Activated naive CD8-positive, alpha-beta T cell (primary cell): ENCODE data around the gene HPN.

Experiments used
- H3K27ac Mint-ChIP-seq: one replicate; pipeline ENCODE4 v1.8.0; 2021; ENCODE audit warnings: mixed read lengths
- H3K27me3 Mint-ChIP-seq: one replicate; pipeline ENCODE4 v1.8.0; 2021; ENCODE audit warnings: mixed read lengths
- H3K36me3 Mint-ChIP-seq: one replicate; pipeline ENCODE4 v1.8.0; 2021; ENCODE audit warnings: mixed read lengths
- H3K4me1 Mint-ChIP-seq: one replicate; pipeline ENCODE4 v1.8.0; 2021; ENCODE audit warnings: low read depth, mixed read lengths
- H3K4me3 Mint-ChIP-seq: one replicate; pipeline ENCODE4 v1.8.0; 2021; ENCODE audit warnings: mild to moderate bottlenecking, mixed read lengths
- H3K9me3 Mint-ChIP-seq: one replicate; pipeline ENCODE4 v1.8.0; 2021; ENCODE audit warnings: low read depth, mixed read lengths

The HPN gene

DNA sequence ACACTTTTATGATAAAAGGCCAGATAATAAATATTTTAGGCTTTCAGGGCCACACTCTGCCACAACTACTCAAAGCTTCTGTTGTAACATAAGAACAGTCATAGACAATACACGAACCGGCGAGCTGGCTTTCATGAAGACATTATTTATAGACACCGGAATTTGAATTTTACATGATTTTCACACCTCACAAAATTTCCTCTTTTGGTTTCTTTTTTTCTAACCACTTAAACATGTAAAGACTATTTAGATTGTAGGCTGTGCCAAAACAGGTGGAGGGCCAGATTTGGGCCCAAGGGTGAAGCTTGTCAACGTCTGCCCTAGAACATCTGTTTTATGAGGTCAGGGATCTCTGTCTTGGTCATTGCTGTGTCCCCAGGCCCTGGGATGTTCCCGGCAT lies 44.4 kb downstream of the HPN start:
- peaks cover 7% of the 10 kb centered on the region for H3K4me1 Mint-ChIP-seq
- H3K9me3 Mint-ChIP-seq: no peaks in the 10 kb centered on the region
- H3K36me3 Mint-ChIP-seq: no peaks in the 10 kb centered on the region
- no peaks in the 10 kb centered on the region for H3K27me3 Mint-ChIP-seq
- H3K27ac Mint-ChIP-seq: no peak overlapping the region
- H3K4me3 Mint-ChIP-seq: no peak overlapping the region

DNA sequence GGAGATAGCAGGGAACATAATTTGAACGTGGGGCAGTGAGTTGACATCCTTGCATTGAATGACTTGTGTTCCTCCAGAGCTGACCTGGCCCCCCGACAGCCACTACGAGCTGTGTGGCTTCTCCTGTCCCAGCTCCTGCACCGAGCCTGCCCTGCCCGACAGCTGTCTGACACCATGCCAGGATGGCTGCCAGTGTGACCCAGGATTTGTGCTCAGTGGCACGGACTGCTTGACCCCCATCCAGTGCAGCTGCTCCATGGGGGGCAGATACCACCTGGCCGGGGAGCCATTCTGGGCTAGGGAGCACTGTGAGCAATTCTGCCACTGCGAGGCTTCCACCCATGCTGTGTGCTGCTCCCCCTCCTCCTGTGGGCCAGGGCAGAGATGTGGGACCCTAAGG lies 44.9 kb downstream of the HPN start:
- no peaks in the 10 kb centered on the region for H3K36me3 Mint-ChIP-seq
- no peak overlapping the region for H3K27ac Mint-ChIP-seq
- no peaks in the 10 kb centered on the region for H3K27me3 Mint-ChIP-seq
- no peaks in the 10 kb centered on the region for H3K9me3 Mint-ChIP-seq
- H3K4me1 Mint-ChIP-seq: peaks cover 7% of the 10 kb centered on the region
- H3K4me3 Mint-ChIP-seq: no peak overlapping the region

DNA sequence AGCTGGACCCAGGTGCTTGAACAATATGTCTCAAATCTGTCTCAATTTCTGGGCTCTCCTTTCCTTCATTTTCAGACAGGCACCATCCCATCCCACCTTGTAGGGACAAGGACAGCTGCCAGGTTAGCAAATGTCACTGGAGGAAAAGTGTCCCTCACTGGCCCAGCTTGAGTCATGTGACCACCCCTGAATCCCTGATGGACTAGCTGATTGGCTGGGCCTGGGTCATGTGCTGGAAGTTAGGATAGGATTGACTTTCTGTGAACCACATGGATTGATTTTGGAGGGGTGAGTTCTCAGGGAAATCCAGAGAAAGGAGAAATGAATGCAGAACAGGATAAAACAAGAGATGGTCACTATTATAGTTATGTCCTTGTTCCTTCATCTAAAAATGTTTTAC lies 45.9 kb downstream of the HPN start:
- Mint-ChIP-seq H3K4me1 (peaks cover 7% of the 10 kb centered on the region), H3K27me3 (no peaks in the 10 kb centered on the region), H3K27ac (no peak overlapping the region), H3K9me3 (no peaks in the 10 kb centered on the region), H3K4me3 (no peak overlapping the region), H3K36me3 (no peaks in the 10 kb centered on the region)

DNA sequence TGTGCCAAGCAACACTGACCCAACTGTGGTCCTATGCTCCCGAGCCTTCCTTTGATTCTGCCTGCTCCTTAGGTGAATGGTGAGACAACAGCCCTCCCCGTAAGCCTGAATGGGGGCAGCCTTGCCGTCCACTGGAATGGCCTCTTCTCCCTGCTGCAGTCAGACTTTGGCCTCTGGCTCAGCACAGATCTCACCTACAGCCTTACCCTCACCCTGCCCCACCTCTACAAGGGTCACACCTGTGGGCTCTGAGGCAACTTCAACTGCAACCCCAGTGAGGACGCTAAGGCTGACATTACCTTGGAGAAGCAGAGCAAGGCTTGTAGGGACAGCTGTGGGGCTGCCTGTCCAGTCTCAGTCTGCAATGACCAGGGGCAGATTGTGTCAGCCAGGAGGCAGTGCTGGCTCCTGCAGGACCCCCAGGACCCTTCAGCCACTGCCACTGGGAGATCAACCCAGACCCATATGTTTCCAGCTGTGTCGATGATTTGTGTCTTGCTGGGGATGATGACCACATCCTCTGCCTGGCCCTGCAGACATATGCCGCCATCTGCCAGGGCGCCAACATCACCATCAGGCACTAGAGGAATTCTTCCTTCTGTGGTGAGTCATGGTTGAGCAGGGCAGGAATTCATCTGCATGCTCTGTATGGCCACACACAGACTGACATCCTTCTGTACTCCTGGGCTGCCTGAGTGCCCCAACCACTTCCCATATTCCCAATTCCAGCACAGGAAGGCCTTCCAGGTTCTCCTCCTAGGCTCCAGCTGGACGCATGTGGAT lies 46.8 kb downstream of the HPN start:
- H3K9me3 Mint-ChIP-seq: no peaks in the 10 kb centered on the region
- peaks cover 7% of the 10 kb centered on the region for H3K4me1 Mint-ChIP-seq
- H3K27ac Mint-ChIP-seq: no peak overlapping the region
- no peak overlapping the region for H3K4me3 Mint-ChIP-seq
- H3K27me3 Mint-ChIP-seq: no peaks in the 10 kb centered on the region
- no peaks in the 10 kb centered on the region for H3K36me3 Mint-ChIP-seq

DNA sequence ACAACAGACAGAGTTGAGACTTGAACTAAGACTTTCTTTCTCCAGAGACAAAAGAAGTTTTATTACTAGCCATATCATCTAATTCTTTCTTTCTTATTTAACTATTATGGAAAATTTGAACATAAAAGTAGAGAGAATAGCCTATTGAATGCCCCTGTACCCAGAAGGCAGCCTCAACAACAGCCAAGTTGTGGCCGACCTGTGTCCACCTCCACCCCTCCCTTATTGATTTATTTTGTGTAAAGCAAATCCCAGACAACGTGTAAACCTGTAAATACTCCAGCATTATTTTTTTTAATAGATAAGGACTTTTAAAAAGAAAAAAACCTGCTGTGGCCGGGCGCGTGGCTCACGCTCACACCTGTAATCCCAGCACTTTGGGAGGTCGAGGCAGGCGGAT lies 48.0 kb downstream of the HPN start:
- no peak overlapping the region for H3K4me3 Mint-ChIP-seq
- H3K36me3 Mint-ChIP-seq: no peaks in the 10 kb centered on the region
- H3K27ac Mint-ChIP-seq: no peak overlapping the region
- peaks cover 7% of the 10 kb centered on the region for H3K4me1 Mint-ChIP-seq
- H3K27me3 Mint-ChIP-seq: no peaks in the 10 kb centered on the region
- no peaks in the 10 kb centered on the region for H3K9me3 Mint-ChIP-seq

GRCh38 chr19:35090160-35090505 lies 48.6 kb downstream of the HPN start:
- H3K4me1 Mint-ChIP-seq: peaks cover 7% of the 10 kb centered on the region
- H3K27ac Mint-ChIP-seq: no peak overlapping the region
- no peaks in the 10 kb centered on the region for H3K9me3 Mint-ChIP-seq
- H3K36me3 Mint-ChIP-seq: no peaks in the 10 kb centered on the region
- H3K27me3 Mint-ChIP-seq: no peaks in the 10 kb centered on the region
- no peak overlapping the region for H3K4me3 Mint-ChIP-seq

GRCh38 chr19:35090506-35091214 lies 49.1 kb downstream of the HPN start:
- no peaks in the 10 kb centered on the region for H3K36me3 Mint-ChIP-seq
- H3K27me3 Mint-ChIP-seq: no peaks in the 10 kb centered on the region
- H3K4me1 Mint-ChIP-seq: peaks cover 7% of the 10 kb centered on the region
- peak overlapping the region; percentile 42 for H3K4me3 Mint-ChIP-seq
- no peaks in the 10 kb centered on the region for H3K9me3 Mint-ChIP-seq
- H3K27ac Mint-ChIP-seq: no peak overlapping the region

GRCh38 chr19:35093430-35093829 lies 51.9 kb downstream of the HPN start:
- Mint-ChIP-seq H3K27ac (no peak overlapping the region), H3K9me3 (no peaks in the 10 kb centered on the region), H3K4me3 (no peak overlapping the region), H3K4me1 (peaks cover 4% of the 10 kb centered on the region), H3K36me3 (no peaks in the 10 kb centered on the region), H3K27me3 (no peaks in the 10 kb centered on the region)

DNA sequence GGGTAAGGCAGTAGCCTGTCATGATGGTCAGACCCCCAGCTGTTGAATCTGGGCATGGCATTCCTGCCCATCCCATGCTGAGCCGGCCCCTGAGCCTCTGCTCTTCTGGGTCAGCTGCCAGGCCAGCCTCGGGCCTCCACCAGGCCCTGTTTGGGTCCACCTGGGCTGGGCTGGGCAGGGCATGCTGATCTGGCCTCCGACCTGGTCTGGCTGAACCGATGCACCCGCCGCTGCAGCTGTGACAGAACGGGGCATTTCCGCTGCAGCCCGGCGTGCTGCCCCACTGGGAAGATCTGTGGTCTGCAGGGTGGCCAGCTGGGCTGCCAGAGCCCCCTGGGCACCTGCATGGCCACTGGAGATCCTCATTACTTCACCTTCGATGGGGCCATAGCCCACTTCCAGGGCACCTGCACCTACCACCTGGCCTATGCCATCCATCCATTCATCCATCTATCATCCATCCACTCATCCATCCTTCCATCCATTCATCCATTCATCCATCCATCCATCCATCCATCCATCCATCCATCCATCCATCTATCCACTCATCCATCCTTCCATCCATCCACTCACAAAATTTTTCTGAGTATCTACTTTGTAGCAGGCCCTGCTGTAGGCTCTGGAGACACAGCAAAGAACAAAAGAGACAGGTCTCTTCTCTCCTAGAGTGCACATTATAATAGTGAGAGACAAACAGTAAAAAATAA lies 52.6 kb downstream of the HPN start:
- Mint-ChIP-seq H3K4me3 (no peak overlapping the region), H3K4me1 (peaks cover 4% of the 10 kb centered on the region), H3K9me3 (no peaks in the 10 kb centered on the region), H3K36me3 (no peaks in the 10 kb centered on the region), H3K27ac (no peak overlapping the region), H3K27me3 (no peaks in the 10 kb centered on the region)

DNA sequence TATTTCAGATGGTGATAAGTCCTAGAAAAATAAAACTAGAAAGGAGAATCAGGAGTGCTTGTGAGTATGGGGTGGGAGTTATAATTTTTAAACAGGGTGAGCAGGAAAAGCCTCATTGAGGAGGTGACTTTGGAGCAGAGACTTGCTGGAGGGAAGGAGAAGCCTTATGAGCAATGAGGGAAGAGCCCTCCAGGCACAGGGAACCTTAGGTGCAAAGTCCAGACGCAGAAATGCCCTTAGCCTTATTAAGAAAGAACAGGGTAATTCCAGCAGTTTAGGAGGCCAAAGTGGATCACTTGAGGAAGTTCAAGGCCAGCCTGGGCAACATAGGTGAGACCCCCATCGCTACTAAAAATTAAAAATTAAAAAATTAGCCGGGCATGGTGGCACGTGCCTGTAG lies 53.1 kb downstream of the HPN start:
- Mint-ChIP-seq H3K4me3 (no peak overlapping the region), H3K27ac (no peak overlapping the region), H3K27me3 (no peaks in the 10 kb centered on the region), H3K4me1 (peaks cover 4% of the 10 kb centered on the region), H3K9me3 (no peaks in the 10 kb centered on the region), H3K36me3 (no peaks in the 10 kb centered on the region)

- no peaks in the 10 kb centered on the region for H3K4me1 Mint-ChIP-seq
- no peak overlapping the region for H3K27ac Mint-ChIP-seq
- no peaks in the 10 kb centered on the region for H3K9me3 Mint-ChIP-seq
- H3K27me3 Mint-ChIP-seq: no peaks in the 10 kb centered on the region
- no peaks in the 10 kb centered on the region for H3K36me3 Mint-ChIP-seq
- H3K4me3 Mint-ChIP-seq: no peak overlapping the region
These were observed 54.3 kb downstream of the HPN start for GRCh38 chr19:35095667-35096368.

DNA sequence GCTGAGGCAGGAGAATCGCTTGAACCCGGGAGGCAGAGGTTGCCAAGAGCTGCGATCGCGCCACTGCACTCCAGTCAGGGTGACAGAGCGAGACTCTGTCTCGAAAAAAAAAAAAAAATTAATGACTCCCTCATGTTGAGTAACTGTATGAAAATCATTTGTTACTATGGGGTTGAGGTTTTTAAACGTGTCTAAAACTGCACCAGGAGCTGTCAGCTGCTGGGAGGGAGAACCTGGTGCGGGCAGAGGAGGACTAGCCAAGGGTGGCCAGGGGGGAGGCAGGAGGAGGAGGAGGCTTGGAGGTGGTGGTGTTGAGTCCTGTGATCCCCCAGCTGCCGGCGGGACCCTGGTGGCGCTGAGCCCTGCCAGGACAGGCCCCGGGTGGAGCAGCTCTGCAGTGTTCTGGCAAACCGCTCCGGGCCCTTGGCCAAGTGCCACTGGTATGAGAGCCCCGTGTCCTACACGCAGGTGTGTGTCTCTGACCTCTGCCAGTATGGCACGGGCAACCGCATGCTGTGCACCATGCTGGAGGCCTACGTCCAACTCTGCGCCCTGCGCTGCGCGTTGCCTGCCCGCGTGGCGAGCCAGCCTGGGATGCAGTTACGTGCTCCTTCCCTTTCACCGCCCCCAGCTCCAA lies 57.0 kb downstream of the HPN start:
- H3K27ac Mint-ChIP-seq: no peak overlapping the region
- H3K9me3 Mint-ChIP-seq: no peaks in the 10 kb centered on the region
- H3K4me1 Mint-ChIP-seq: no peaks in the 10 kb centered on the region
- no peaks in the 10 kb centered on the region for H3K27me3 Mint-ChIP-seq
- no peak overlapping the region for H3K4me3 Mint-ChIP-seq
- no peaks in the 10 kb centered on the region for H3K36me3 Mint-ChIP-seq

- Mint-ChIP-seq H3K27me3 (no peaks in the 10 kb centered on the region), H3K4me1 (no peaks in the 10 kb centered on the region), H3K27ac (no peak overlapping the region), H3K9me3 (no peaks in the 10 kb centered on the region), H3K36me3 (no peaks in the 10 kb centered on the region), H3K4me3 (no peak overlapping the region)
These were observed 57.8 kb downstream of the HPN start for GRCh38 chr19:35099155-35099896.

GRCh38 chr19:35099897-35100275 lies 58.4 kb downstream of the HPN start:
- H3K27me3 Mint-ChIP-seq: no peaks in the 10 kb centered on the region
- no peak overlapping the region for H3K27ac Mint-ChIP-seq
- no peaks in the 10 kb centered on the region for H3K9me3 Mint-ChIP-seq
- no peaks in the 10 kb centered on the region for H3K4me1 Mint-ChIP-seq
- H3K4me3 Mint-ChIP-seq: no peak overlapping the region
- H3K36me3 Mint-ChIP-seq: no peaks in the 10 kb centered on the region
